CD4-positive, CD25-positive, alpha-beta regulatory T cell (primary cell): ENCODE measurements around the gene EXOC4. TPM values are rescaled to one million over a fixed set of nuclear protein-coding genes. Genes with fewer than 3 reads are reported as not detected.

ENCODE experiments used
- ATAC-seq, 2 donors: fragments of 150-1000 bp; cut with Tn5 transposase; one replicate each; pipeline ENCODE4 v1.10.0; 2021; ENCODE audit warnings: low read depth in 2 of 2, moderate number of reproducible peaks in 2 of 2, moderate library complexity in 1 of 2
- DNase-seq, 3 donors: peaks; one replicate each; pipeline versions ENCODE4 v3.0.0 to v3.0.0-alpha.2; 2012 to 2022; ENCODE audit warnings: mixed read lengths in 1 of 3
- H3K27ac ChIP-seq: one replicate; pipeline ENCODE4 v1.7.0; 2013; ENCODE audit warnings: mild to moderate bottlenecking, low read length; ENCODE audit not compliant: insufficient read depth, poor library complexity, severe bottlenecking
- H3K27me3 ChIP-seq: one replicate; pipeline ENCODE4 v1.7.0; 2013; ENCODE audit warnings: low read length; ENCODE audit not compliant: control insufficient read depth, insufficient read depth
- H3K36me3 ChIP-seq: one replicate; pipeline ENCODE4 v1.7.0; 2013; ENCODE audit warnings: mild to moderate bottlenecking, low read length, moderate library complexity; ENCODE audit not compliant: control insufficient read depth, insufficient read depth
- H3K4me1 ChIP-seq: 2 replicates; pipeline ENCODE4 v1.7.0; 2013; ENCODE audit warnings: mild to moderate bottlenecking, low read length; ENCODE audit not compliant: insufficient read depth, control insufficient read depth, poor library complexity, severe bottlenecking
- H3K4me3 ChIP-seq: one replicate; pipeline ENCODE4 v1.7.0; 2013; ENCODE audit warnings: low read depth, mild to moderate bottlenecking, low read length, moderate library complexity
- H3K9me3 ChIP-seq, 2 experiments: 1 replicate in 1 of 2; 2 replicates in 1 of 2; pipeline ENCODE4 v1.7.0; 2013; ENCODE audit warnings: low read length in 2 of 2, mild to moderate bottlenecking in 1 of 2, moderate library complexity in 1 of 2; ENCODE audit not compliant: control insufficient read depth in 2 of 2
- H3K27ac Mint-ChIP-seq, 3 donors: one replicate each; pipeline ENCODE4 v1.8.0; 2020 to 2022; ENCODE audit warnings: mild to moderate bottlenecking in 3 of 3, mixed read lengths in 3 of 3, moderate library complexity in 2 of 3
- H3K27me3 Mint-ChIP-seq: one replicate; pipeline ENCODE4 v1.8.0; 2022; ENCODE audit warnings: mild to moderate bottlenecking, mixed read lengths
- H3K36me3 Mint-ChIP-seq: one replicate; pipeline ENCODE4 v1.8.0; 2020; ENCODE audit warnings: mixed read lengths
- H3K4me1 Mint-ChIP-seq, 4 donors: one replicate each; pipeline ENCODE4 v1.8.0; 2020 to 2022; ENCODE audit warnings: mixed read lengths in 4 of 4, mild to moderate bottlenecking in 1 of 4
- H3K4me3 Mint-ChIP-seq, 4 donors: one replicate each; pipeline ENCODE4 v1.8.0; 2020 to 2022; ENCODE audit warnings: mild to moderate bottlenecking in 4 of 4, mixed read lengths in 4 of 4, moderate library complexity in 3 of 4
- H3K9me3 Mint-ChIP-seq, 7 donors: one replicate each; pipeline ENCODE4 v1.8.0; 2020 to 2022; ENCODE audit warnings: mixed read lengths in 7 of 7, mild to moderate bottlenecking in 3 of 7, moderate library complexity in 2 of 7
- polyA plus RNA-seq, 4 donors: library from polyadenylated mRNA; unstranded; fragments of 300-500 nt; fragmentation: Illumina TruSeq; gene quantifications; one replicate each; pipeline ENCODE4 v1.2.3, GENCODE V29; 2021
- total RNA-seq: library from RNA; stranded (reverse); gene quantifications from one replicate; pipeline ENCODE4 v1.2.3, GENCODE V29; 2022

EXOC4 gene
- total and polyA plus RNA-seq, 5 donors from 2014 or later: 39.1 to 118 (median 52.2) TPM

GRCh38 chr7:133258174-133258573, 5.3 kb downstream of the EXOC4 start:
- Histone ChIP-seq H3K36me3 (peaks cover 2% of the 10 kb centered on the region), H3K27ac (no peak overlapping the region), H3K27me3 (no peaks in the 10 kb centered on the region), H3K4me3 (no peak overlapping the region), H3K4me1 (peaks cover 17% of the 10 kb centered on the region), H3K9me3 (no peaks in the 10 kb centered on the region)
- Mint-ChIP-seq H3K9me3 (no peaks in the 10 kb centered on the region), H3K4me1 (peaks cover 41 to 74% (median 47%) of the 10 kb centered on the region in 4 donors), H3K36me3 (peaks cover 3% of the 10 kb centered on the region), H3K27me3 (no peaks in the 10 kb centered on the region), H3K4me3 (no peak overlapping the region), H3K27ac (peak overlapping the region in 1 of 3 donors; percentile 35)
- DNase-seq (no peak), ATAC-seq (no peak)

GRCh38 chr7:133265821-133266220, 12.9 kb downstream of the EXOC4 start:
- no peaks in the 10 kb centered on the region for H3K27me3 ChIP-seq
- H3K4me1 ChIP-seq: no peaks in the 10 kb centered on the region
- no peaks in the 10 kb centered on the region for H3K9me3 ChIP-seq
- no peak overlapping the region for H3K4me3 ChIP-seq
- H3K36me3 ChIP-seq: peaks cover 2% of the 10 kb centered on the region
- Mint-ChIP-seq H3K36me3 (peaks cover 41% of the 10 kb centered on the region), H3K4me3 (no peak overlapping the region), H3K27ac (no peak overlapping the region), H3K27me3 (no peaks in the 10 kb centered on the region), H3K4me1 (peaks cover 45 to 68% (median 50%) of the 10 kb centered on the region in 4 donors), H3K9me3 (no peaks in the 10 kb centered on the region)
- DNase-seq (no peak), ATAC-seq (no peak)
- H3K27ac ChIP-seq: no peak overlapping the region

- Histone ChIP-seq H3K4me3 (peak overlapping the region; percentile 57), H3K27me3 (no peaks in the 10 kb centered on the region), H3K4me1 (no peaks in the 10 kb centered on the region), H3K27ac (no peak overlapping the region), H3K36me3 (no peaks in the 10 kb centered on the region), H3K9me3 (no peaks in the 10 kb centered on the region)
- peaks cover 38% of the 10 kb centered on the region for H3K36me3 Mint-ChIP-seq
- peak overlapping the region in 2 of 3 donors; percentile 6 to 45 for H3K27ac Mint-ChIP-seq
- H3K4me3 Mint-ChIP-seq: peak overlapping the region; percentile 2 to 81 (median 66)
- DNase-seq: peak in 1 of 3 donors; percentile 16
- peaks cover 32 to 52% (median 39%) of the 10 kb centered on the region in 4 donors for H3K4me1 Mint-ChIP-seq
- no peaks in the 10 kb centered on the region for H3K27me3 Mint-ChIP-seq
- ATAC-seq: no peak
- H3K9me3 Mint-ChIP-seq: no peaks in the 10 kb centered on the region
These were observed 15.5 kb downstream of the EXOC4 start for GRCh38 chr7:133268355-133268754.

- Histone ChIP-seq H3K36me3 (peaks cover 16% of the 10 kb centered on the region), H3K27me3 (no peaks in the 10 kb centered on the region), H3K4me3 (no peak overlapping the region), H3K27ac (no peak overlapping the region), H3K4me1 (no peaks in the 10 kb centered on the region), H3K9me3 (no peaks in the 10 kb centered on the region)
- Mint-ChIP-seq H3K27ac (no peak overlapping the region), H3K27me3 (no peaks in the 10 kb centered on the region), H3K9me3 (no peaks in the 10 kb centered on the region), H3K4me1 (peaks cover 22 to 30% (median 25%) of the 10 kb centered on the region in 4 donors), H3K4me3 (no peak overlapping the region), H3K36me3 (peaks cover 46% of the 10 kb centered on the region)
- DNase-seq (no peak), ATAC-seq (no peak)
These were observed 19.5 kb downstream of the EXOC4 start for GRCh38 chr7:133272336-133272735.

- Histone ChIP-seq H3K27me3 (no peaks in the 10 kb centered on the region), H3K9me3 (no peaks in the 10 kb centered on the region), H3K36me3 (peaks cover 21% of the 10 kb centered on the region), H3K4me3 (no peak overlapping the region), H3K4me1 (no peaks in the 10 kb centered on the region), H3K27ac (no peak overlapping the region)
- Mint-ChIP-seq H3K4me3 (no peak overlapping the region), H3K36me3 (peaks cover 47% of the 10 kb centered on the region), H3K9me3 (peaks cover 0 to 3% (median 0%) of the 10 kb centered on the region in 7 donors), H3K27me3 (no peaks in the 10 kb centered on the region), H3K27ac (no peak overlapping the region), H3K4me1 (peaks cover 13 to 24% (median 16%) of the 10 kb centered on the region in 4 donors)
- ATAC-seq (no peak), DNase-seq (no peak)
These were observed 20.3 kb downstream of the EXOC4 start for GRCh38 chr7:133273227-133273626.

GRCh38 chr7:133274265-133274664, 21.4 kb downstream of the EXOC4 start:
- H3K36me3 Mint-ChIP-seq: peaks cover 51% of the 10 kb centered on the region
- peaks cover 25% of the 10 kb centered on the region for H3K36me3 ChIP-seq
- DNase-seq (no peak), ATAC-seq (no peak)
- no peak overlapping the region for H3K27ac Mint-ChIP-seq
- no peaks in the 10 kb centered on the region for H3K27me3 ChIP-seq
- no peaks in the 10 kb centered on the region for H3K4me1 ChIP-seq
- no peak overlapping the region for H3K27ac ChIP-seq
- H3K27me3 Mint-ChIP-seq: no peaks in the 10 kb centered on the region
- H3K9me3 ChIP-seq: no peaks in the 10 kb centered on the region
- H3K4me1 Mint-ChIP-seq: peaks cover 7 to 16% (median 9%) of the 10 kb centered on the region in 4 donors
- H3K4me3 ChIP-seq: no peak overlapping the region
- no peak overlapping the region for H3K4me3 Mint-ChIP-seq
- H3K9me3 Mint-ChIP-seq: peaks cover 0 to 5% (median 0%) of the 10 kb centered on the region in 7 donors

GRCh38 chr7:133275008-133275407, 22.1 kb downstream of the EXOC4 start:
- H3K4me1 Mint-ChIP-seq: peaks cover 4 to 15% (median 8%) of the 10 kb centered on the region in 4 donors
- H3K36me3 ChIP-seq: peaks cover 25% of the 10 kb centered on the region
- H3K36me3 Mint-ChIP-seq: peaks cover 54% of the 10 kb centered on the region
- H3K27ac ChIP-seq: no peak overlapping the region
- H3K4me1 ChIP-seq: no peaks in the 10 kb centered on the region
- H3K4me3 Mint-ChIP-seq: no peak overlapping the region
- no peak overlapping the region for H3K4me3 ChIP-seq
- no peaks in the 10 kb centered on the region for H3K27me3 Mint-ChIP-seq
- ATAC-seq (no peak), DNase-seq (no peak)
- H3K27ac Mint-ChIP-seq: no peak overlapping the region
- H3K9me3 Mint-ChIP-seq: peaks cover 0 to 5% (median 0%) of the 10 kb centered on the region in 7 donors
- H3K9me3 ChIP-seq: no peaks in the 10 kb centered on the region
- H3K27me3 ChIP-seq: no peaks in the 10 kb centered on the region

GRCh38 chr7:133275446-133276095, 22.7 kb downstream of the EXOC4 start:
- H3K27me3 Mint-ChIP-seq: no peaks in the 10 kb centered on the region
- no peaks in the 10 kb centered on the region for H3K27me3 ChIP-seq
- no peak overlapping the region for H3K27ac ChIP-seq
- DNase-seq: no peak
- H3K36me3 Mint-ChIP-seq: peaks cover 54% of the 10 kb centered on the region
- H3K4me3 Mint-ChIP-seq: no peak overlapping the region
- no peaks in the 10 kb centered on the region for H3K4me1 ChIP-seq
- no peak overlapping the region for H3K27ac Mint-ChIP-seq
- no peaks in the 10 kb centered on the region for H3K9me3 ChIP-seq
- peaks cover 3 to 15% (median 7%) of the 10 kb centered on the region in 4 donors for H3K4me1 Mint-ChIP-seq
- no peak for ATAC-seq
- no peak overlapping the region for H3K4me3 ChIP-seq
- H3K9me3 Mint-ChIP-seq: peaks cover 0 to 5% (median 0%) of the 10 kb centered on the region in 7 donors
- H3K36me3 ChIP-seq: peaks cover 28% of the 10 kb centered on the region
